ENCODE data around the gene FUBP1.

DNA sequence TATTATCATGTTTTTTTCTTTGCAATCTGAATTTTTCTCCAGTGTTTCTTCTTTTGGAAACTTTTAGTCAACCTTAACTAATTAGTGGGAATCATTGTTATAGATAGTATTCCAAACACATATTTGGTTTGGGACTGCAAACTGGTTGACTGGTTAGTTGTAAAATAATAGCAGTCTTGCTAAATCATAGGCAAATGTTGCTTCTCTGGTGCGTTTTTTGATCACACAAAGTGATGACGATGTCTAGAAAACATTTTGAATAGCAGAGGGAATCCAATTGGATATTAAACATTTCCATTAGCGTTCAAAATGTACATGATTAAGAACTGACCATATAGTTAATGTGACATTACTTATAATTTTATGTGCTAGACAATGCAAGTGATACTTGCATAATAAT lies 30.4 kb upstream of the FUBP1 start:
- TF ChIP-seq, protein P1, sequence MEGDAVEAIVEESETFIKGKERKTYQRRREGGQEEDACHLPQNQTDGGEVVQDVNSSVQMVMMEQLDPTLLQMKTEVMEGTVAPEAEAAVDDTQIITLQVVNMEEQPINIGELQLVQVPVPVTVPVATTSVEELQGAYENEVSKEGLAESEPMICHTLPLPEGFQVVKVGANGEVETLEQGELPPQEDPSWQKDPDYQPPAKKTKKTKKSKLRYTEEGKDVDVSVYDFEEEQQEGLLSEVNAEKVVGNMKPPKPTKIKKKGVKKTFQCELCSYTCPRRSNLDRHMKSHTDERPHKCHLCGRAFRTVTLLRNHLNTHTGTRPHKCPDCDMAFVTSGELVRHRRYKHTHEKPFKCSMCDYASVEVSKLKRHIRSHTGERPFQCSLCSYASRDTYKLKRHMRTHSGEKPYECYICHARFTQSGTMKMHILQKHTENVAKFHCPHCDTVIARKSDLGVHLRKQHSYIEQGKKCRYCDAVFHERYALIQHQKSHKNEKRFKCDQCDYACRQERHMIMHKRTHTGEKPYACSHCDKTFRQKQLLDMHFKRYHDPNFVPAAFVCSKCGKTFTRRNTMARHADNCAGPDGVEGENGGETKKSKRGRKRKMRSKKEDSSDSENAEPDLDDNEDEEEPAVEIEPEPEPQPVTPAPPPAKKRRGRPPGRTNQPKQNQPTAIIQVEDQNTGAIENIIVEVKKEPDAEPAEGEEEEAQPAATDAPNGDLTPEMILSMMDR (IDR thresholded peaks at IDR 0.05; ENCODE audit: extremely low read depth in 1 of 2, insufficient read depth in 1 of 2, low read depth in 1 of 2, low read length in 2 of 2) = no peak
- no peak for TF ChIP-seq POLR2A (IDR thresholded peaks at IDR 0.05; ENCODE audit: low read depth, low read length)
- no peak for TF ChIP-seq EZH2 (IDR thresholded peaks at IDR 0.05; ENCODE audit: borderline replicate concordance, low read depth, low read length, severe bottlenecking)
- TF ChIP-seq POLR2AphosphoS5 (IDR thresholded peaks at IDR 0.05; ENCODE audit: insufficient read depth, low read depth, low read length) = no peak
- no peak for TF ChIP-seq FOS (IDR thresholded peaks at IDR 0.05; ENCODE audit: borderline replicate concordance, insufficient read depth, low read length)
- no peak for TF ChIP-seq JUN (IDR thresholded peaks at IDR 0.05; ENCODE audit: borderline replicate concordance, insufficient read depth, insufficient read length, low read depth)
- no peak for TF ChIP-seq GATA2 (IDR thresholded peaks at IDR 0.05; ENCODE audit: insufficient read depth, insufficient read length, low read depth, low read length)
- TF ChIP-seq, protein P2, sequence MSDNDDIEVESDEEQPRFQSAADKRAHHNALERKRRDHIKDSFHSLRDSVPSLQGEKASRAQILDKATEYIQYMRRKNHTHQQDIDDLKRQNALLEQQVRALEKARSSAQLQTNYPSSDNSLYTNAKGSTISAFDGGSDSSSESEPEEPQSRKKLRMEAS (IDR thresholded peaks at IDR 0.05; ENCODE audit: insufficient read depth, insufficient read length) = no peak
- no peak for TF ChIP-seq MYC (IDR thresholded peaks at IDR 0.05; ENCODE audit: low read depth, low read length)
